NT2/D1 (cell line): ENCODE results near the gene LDHAL6B.

Source experiments
- DNase-seq: peaks from one replicate; pipeline ENCODE4 v3.0.0-alpha.2; 2011; ENCODE audit warnings: low read depth, low spot score
- H3K27me3 ChIP-seq: 2 replicates; pipeline ENCODE4 v1.6.0; 2011; ENCODE audit warnings: mild to moderate bottlenecking; ENCODE audit not compliant: insufficient read length, insufficient read depth
- H3K36me3 ChIP-seq: 2 replicates; pipeline ENCODE4 v1.6.1; 2011; ENCODE audit warnings: mild to moderate bottlenecking, low read length, mixed read lengths; ENCODE audit not compliant: insufficient read depth, insufficient read length
- H3K4me1 ChIP-seq: 2 replicates; pipeline ENCODE4 v1.5.1; 2011; ENCODE audit not compliant: insufficient read depth, insufficient read length
- H3K4me3 ChIP-seq: 2 replicates; pipeline ENCODE4 v1.5.1; 2011; ENCODE audit warnings: low read depth; ENCODE audit not compliant: insufficient read length
- H3K9ac ChIP-seq: 2 replicates; pipeline ENCODE4 v1.6.0; 2011; ENCODE audit warnings: low read depth; ENCODE audit not compliant: insufficient read length
- H3K9me3 ChIP-seq: 2 replicates; pipeline ENCODE4 v1.5.1; 2011; ENCODE audit warnings: mild to moderate bottlenecking, low read length; ENCODE audit not compliant: insufficient read depth
- SUZ12 ChIP-seq: IDR thresholded peaks from 2 replicates; pipeline ENCODE4 v1.6.1; 2011; ENCODE audit not compliant: insufficient read length, insufficient read depth; ENCODE audit errors: extremely low read depth
- YY1 ChIP-seq: IDR thresholded peaks from 2 replicates; pipeline ENCODE4 v1.6.1; 2011; ENCODE audit not compliant: insufficient read length, insufficient read depth
- ZNF274 ChIP-seq: IDR thresholded peaks from 2 replicates; pipeline ENCODE4 v1.6.1; 2011; ENCODE audit warnings: mild to moderate bottlenecking, low read depth, low read length

Gene LDHAL6B

DNA sequence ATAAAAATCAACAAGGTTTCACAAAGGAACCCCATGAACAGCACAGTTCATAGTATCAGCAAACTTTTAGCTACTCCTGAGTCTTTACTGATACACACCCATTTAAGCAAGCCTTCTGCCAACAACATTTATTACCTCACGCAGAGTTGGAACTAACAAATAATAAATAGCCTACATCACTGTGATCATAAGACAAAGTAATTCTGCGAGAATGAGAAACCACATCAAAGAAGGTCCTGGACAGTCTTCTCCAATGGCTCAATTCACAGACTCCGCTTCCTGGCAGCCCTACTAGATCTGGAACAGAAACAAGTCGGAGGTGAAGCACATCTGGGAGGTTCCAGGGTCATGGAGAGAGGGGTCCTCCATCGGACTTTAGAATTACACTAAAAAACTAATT is 37.0 kb downstream of the LDHAL6B start:
- Histone ChIP-seq H3K9me3 (no peaks in the 10 kb centered on the region), H3K9ac (no peak overlapping the region), H3K27me3 (no peaks in the 10 kb centered on the region), H3K4me1 (no peaks in the 10 kb centered on the region), H3K4me3 (no peak overlapping the region), H3K36me3 (peaks cover 2% of the 10 kb centered on the region)
- TF ChIP-seq SUZ12 (no peak), YY1 (no peak), ZNF274 (no peak)
- DNase-seq: no peak

DNA sequence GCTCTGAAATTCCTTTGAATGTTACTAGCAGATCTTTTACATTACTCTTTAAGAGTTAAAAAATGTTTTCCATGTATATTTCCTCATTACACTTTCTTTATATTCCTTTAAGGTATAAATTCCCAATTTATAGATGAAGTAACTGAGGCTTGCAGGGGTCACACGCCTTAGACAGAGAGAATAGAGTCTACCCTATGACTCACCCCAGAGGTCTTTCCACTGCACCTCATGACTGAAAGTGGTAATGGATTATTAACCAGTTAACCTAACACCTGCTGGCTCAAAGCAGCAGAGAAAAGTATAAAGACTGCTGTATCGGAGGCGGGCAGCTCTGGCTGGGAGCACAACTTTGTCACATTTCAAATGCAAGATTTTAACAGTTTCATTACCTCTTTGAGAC is 37.7 kb downstream of the LDHAL6B start:
- TF ChIP-seq YY1 (no peak), SUZ12 (no peak), ZNF274 (no peak)
- Histone ChIP-seq H3K9me3 (no peaks in the 10 kb centered on the region), H3K9ac (no peak overlapping the region), H3K4me3 (no peak overlapping the region), H3K27me3 (no peaks in the 10 kb centered on the region), H3K36me3 (peaks cover 2% of the 10 kb centered on the region), H3K4me1 (no peaks in the 10 kb centered on the region)
- no peak for DNase-seq

DNA sequence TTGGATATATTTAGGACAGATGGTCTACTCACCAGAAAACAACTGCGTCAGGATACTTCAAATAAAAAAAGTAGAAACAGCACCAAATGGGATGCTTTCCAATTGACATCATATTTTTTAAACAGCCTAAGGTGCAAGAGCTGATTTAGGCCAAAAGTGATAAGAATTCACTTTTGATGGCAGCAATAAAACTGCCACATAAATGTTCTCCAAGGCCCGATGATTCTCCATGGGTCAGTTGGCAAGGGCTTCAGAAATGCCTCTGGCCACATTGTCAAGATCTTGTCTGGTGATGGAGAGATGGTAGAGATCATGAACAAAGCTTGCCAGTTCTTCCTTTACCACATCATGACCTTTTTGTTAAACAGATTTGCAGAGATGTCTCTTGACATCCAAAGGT is 38.9 kb downstream of the LDHAL6B start:
- Histone ChIP-seq H3K9ac (no peak overlapping the region), H3K4me1 (no peaks in the 10 kb centered on the region), H3K9me3 (no peaks in the 10 kb centered on the region), H3K4me3 (no peak overlapping the region), H3K36me3 (peaks cover 2% of the 10 kb centered on the region), H3K27me3 (no peaks in the 10 kb centered on the region)
- DNase-seq: no peak
- TF ChIP-seq SUZ12: no peak
- TF ChIP-seq YY1: no peak
- TF ChIP-seq ZNF274: no peak

DNA sequence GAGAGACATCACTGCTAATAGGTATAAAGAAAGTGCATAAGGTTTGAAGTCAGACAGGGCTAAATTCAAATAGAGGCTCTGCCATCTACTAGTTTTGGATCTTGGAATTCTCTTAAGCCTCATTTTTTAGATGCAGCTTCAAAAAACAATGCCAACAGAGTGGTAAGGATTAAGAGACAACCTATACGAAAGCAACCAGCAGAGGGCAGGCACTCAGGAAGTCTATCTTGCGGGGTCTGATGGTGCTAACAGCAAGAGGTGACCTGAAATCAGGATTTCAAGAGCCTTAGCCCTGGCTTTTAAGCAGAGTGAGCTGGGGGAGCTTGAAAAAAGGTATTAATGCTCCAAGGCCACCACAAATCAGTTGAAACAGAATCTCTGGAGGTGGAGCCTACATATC is 40.7 kb downstream of the LDHAL6B start:
- Histone ChIP-seq H3K9ac (no peak overlapping the region), H3K36me3 (peaks cover 2% of the 10 kb centered on the region), H3K4me1 (no peaks in the 10 kb centered on the region), H3K4me3 (no peak overlapping the region), H3K27me3 (no peaks in the 10 kb centered on the region), H3K9me3 (no peaks in the 10 kb centered on the region)
- peak; percentile 63 for DNase-seq
- no peak for TF ChIP-seq SUZ12
- TF ChIP-seq ZNF274: no peak
- TF ChIP-seq YY1: no peak

DNA sequence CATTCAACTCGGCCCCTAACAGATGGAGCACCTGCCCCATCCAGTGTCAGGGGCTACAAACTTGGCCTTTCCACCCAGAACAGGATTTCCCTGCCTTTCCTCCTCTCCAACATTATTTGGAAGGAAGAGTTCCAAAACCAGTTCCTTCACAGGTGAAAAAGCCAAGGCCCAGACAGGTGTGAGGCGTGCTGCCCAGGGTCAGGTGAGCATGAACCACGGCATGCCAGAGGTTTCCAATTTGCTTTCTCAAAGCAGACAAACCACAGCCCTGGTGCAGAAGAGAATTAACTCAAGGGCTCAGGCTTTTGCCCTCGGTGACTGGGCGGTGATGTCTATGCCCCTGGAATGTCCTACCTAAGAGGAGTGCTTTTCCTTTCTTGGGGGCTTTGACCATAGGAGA is 43.2 kb downstream of the LDHAL6B start:
- Histone ChIP-seq H3K4me1 (no peaks in the 10 kb centered on the region), H3K9ac (no peak overlapping the region), H3K4me3 (no peak overlapping the region), H3K9me3 (no peaks in the 10 kb centered on the region), H3K36me3 (peaks cover 2% of the 10 kb centered on the region), H3K27me3 (no peaks in the 10 kb centered on the region)
- no peak for DNase-seq
- no peak for TF ChIP-seq ZNF274
- TF ChIP-seq YY1: no peak
- TF ChIP-seq SUZ12: no peak

DNA sequence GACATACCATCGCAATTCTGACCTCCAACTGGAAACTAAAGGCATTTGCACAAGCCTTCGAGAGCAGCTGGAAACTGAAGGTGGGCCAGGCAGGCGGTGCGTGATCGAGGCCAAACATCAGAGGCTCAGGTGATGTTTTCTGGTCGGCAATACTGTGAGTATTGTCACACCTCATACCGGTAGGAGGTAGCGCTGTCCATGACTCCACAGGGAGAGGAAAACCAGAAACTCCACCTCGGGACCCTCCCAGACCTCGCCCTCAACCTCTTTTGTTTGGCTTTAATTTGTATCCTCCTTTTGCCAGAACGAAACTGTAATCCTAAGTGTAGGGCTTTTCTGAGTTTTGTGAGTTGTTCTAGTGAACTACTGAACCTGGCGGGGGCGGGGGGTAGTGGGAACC is 43.6 kb downstream of the LDHAL6B start:
- no peak overlapping the region for H3K9ac ChIP-seq
- no peaks in the 10 kb centered on the region for H3K4me1 ChIP-seq
- no peaks in the 10 kb centered on the region for H3K27me3 ChIP-seq
- no peak for DNase-seq
- H3K36me3 ChIP-seq: peaks cover 2% of the 10 kb centered on the region
- H3K4me3 ChIP-seq: no peak overlapping the region
- TF ChIP-seq SUZ12 (no peak), YY1 (no peak), ZNF274 (no peak)
- H3K9me3 ChIP-seq: no peaks in the 10 kb centered on the region

DNA sequence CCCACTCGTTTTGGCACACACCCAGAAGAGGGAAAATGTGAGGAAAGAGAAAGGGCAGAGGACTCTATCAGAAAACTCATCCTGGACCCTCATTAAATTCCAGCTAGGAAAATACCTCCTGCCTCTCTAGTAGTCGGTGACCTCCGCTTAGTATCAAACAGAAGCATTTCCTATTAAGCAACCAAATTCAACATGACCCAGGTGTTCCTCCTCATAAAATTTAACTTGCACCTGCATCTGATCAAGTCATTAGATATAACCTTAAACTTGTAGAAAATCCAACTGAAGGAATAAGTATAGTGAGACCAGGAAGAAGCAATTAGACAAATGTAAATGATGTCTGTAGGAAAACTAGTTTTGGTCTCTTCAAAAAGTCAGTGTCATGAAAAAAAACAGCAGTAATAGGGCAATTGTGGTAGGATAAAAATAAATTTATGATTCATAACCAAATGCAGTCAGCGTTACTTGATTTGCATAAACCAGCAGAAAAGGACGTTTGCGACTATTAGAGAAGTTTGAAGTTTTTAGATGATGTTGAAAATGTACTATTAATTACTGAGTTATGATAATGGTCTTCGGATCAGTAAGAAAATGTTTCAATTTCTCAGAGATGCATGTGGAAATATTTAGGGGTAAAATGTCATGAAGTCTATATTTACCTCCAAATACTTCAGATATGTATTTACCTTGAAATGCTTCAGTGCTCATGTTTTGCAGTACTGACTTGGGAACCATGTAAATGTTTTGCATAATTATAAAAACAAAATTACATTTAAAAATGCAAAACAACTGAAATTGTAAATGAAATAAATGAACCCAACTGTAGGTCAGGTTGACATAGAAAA is 44.6 kb downstream of the LDHAL6B start:
- Histone ChIP-seq H3K9ac (no peak overlapping the region), H3K4me3 (no peak overlapping the region), H3K9me3 (no peaks in the 10 kb centered on the region), H3K27me3 (no peaks in the 10 kb centered on the region), H3K4me1 (no peaks in the 10 kb centered on the region), H3K36me3 (peaks cover 3% of the 10 kb centered on the region)
- no peak for TF ChIP-seq YY1
- no peak for TF ChIP-seq ZNF274
- no peak for TF ChIP-seq SUZ12
- DNase-seq: no peak

DNA sequence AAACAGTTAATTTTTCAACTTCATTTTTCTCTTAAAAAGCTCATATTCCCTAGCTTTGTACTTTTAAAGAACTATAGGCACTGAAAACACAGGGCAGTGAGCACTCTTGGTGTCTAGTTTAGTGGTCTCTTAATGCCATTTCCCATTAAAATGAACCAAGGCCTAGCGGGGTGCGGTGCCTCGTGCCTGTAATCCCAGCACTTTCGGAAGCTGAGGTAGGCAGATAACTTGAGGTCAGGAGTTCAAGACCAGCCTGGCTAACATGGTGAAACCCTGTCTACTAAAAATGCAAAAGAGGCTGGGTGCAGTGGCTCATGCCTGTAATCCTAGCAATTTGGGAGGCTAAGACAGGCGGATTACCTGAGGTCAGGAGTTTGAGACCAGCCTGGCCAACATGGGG is 45.5 kb downstream of the LDHAL6B start:
- Histone ChIP-seq H3K9ac (no peak overlapping the region), H3K4me1 (no peaks in the 10 kb centered on the region), H3K9me3 (no peaks in the 10 kb centered on the region), H3K27me3 (no peaks in the 10 kb centered on the region), H3K36me3 (peaks cover 3% of the 10 kb centered on the region), H3K4me3 (no peak overlapping the region)
- no peak for TF ChIP-seq SUZ12
- TF ChIP-seq YY1: no peak
- no peak for TF ChIP-seq ZNF274
- DNase-seq: no peak
